Measurements from ENCODE around the gene INTU. TPM values are rescaled to one million over a fixed set of nuclear protein-coding genes. Genes with fewer than 3 reads are reported as not detected.

Gene INTU
- total RNA-seq, 1 experiment from 2014 or later, result 10.7 TPM

- DNase-seq, result no peak
- no peaks in the 10 kb centered on the region for H3K9me3 ChIP-seq (ENCODE audit: control insufficient read depth, low read depth, low read length)
- H2BK120ac ChIP-seq (ENCODE audit: low read depth, low read length, poor library complexity, severe bottlenecking), result no peak overlapping the region
- H2BK20ac ChIP-seq (ENCODE audit: low read depth, low read length, poor library complexity, severe bottlenecking), result no peak overlapping the region
- no peak overlapping the region for H3K14ac ChIP-seq (ENCODE audit: insufficient read depth, low read length)
- no peak overlapping the region for H3T11ph ChIP-seq (ENCODE audit: low read length)
- no peak overlapping the region for H2BK5ac ChIP-seq (ENCODE audit: insufficient read length, low read length)
- H3K27ac ChIP-seq (ENCODE audit: insufficient read length, low read depth, low read length), result no peak overlapping the region
- H3K4me2 ChIP-seq (ENCODE audit: insufficient read depth, insufficient read length, low read length), result no peak overlapping the region
- no peak overlapping the region for H4K8ac ChIP-seq (replicated peaks; ENCODE audit: insufficient read length, low read depth, low read length)
- TF ChIP-seq CTCF (conservative IDR thresholded peaks at IDR 0.05), result no peak
- no peak overlapping the region for H3K4ac ChIP-seq (ENCODE audit: low read depth, low read length)
- Mint-ChIP-seq H3K4me1 (no peaks in the 10 kb centered on the region), H3K36me3 (ENCODE audit: insufficient read depth in 1 of 3, low read depth in 3 of 3) (peaks cover 0 to 2% (median 0%) of the 10 kb centered on the region in 3 experiments; a peak in 1 of 7 replicates), H3K27me3 (ENCODE audit: low read depth) (no peaks in the 10 kb centered on the region; the same call in 1 of the 2 replicates), H3K4me3 (no peak overlapping the region), H3K9me3 (peaks cover 0 to 2% of the 10 kb centered on the region in 2 experiments; a peak in 1 of 5 replicates), H3K27ac (no peak overlapping the region)
- H3K23me2 ChIP-seq (ENCODE audit: insufficient read length, low read depth, low read length, poor library complexity, severe bottlenecking), result no peaks in the 10 kb centered on the region
- H3K9ac ChIP-seq (ENCODE audit: extremely low read depth, insufficient read length, low read length), result no peak overlapping the region
- no peak overlapping the region for H2BK15ac ChIP-seq (ENCODE audit: low read depth, low read length)
- H4K91ac ChIP-seq (ENCODE audit: insufficient read length, low read depth, low read length), result no peak overlapping the region
- no peaks in the 10 kb centered on the region for H3K27me3 ChIP-seq (ENCODE audit: insufficient read depth, low read length)
- no peaks in the 10 kb centered on the region for H3K79me2 ChIP-seq (ENCODE audit: insufficient read depth, low read length)
- no peaks in the 10 kb centered on the region for H3K4me1 ChIP-seq (ENCODE audit: insufficient read depth, low read length)
- no peaks in the 10 kb centered on the region for H3K79me1 ChIP-seq (ENCODE audit: insufficient read depth, low read depth, low read length, poor library complexity, severe bottlenecking)
- no peak overlapping the region for H4K5ac ChIP-seq (ENCODE audit: insufficient read length, low read depth, low read length)
- H3K18ac ChIP-seq (ENCODE audit: insufficient read length, low read depth, low read length), result no peak overlapping the region
- no peak overlapping the region for H3K56ac ChIP-seq (ENCODE audit: insufficient read length, low read depth, low read length)
- no peaks in the 10 kb centered on the region for H4K20me1 ChIP-seq (ENCODE audit: control insufficient read depth, insufficient read depth, insufficient read length)
- no peak overlapping the region for H2AFZ ChIP-seq (ENCODE audit: low read length)
- H2AK5ac ChIP-seq (ENCODE audit: insufficient read length, low read length), result no peak overlapping the region
- no peak overlapping the region for H3K23ac ChIP-seq (ENCODE audit: insufficient read length, low read depth, low read length)
- H2BK12ac ChIP-seq (ENCODE audit: insufficient read length, low read depth, low read length), result no peak overlapping the region
These were observed 34.1 kb upstream of the INTU start for GRCh38 chr4:127598656-127599055.

Measured in H9 (cell line).